Measurements from ENCODE around the gene APOL4.

DNA sequence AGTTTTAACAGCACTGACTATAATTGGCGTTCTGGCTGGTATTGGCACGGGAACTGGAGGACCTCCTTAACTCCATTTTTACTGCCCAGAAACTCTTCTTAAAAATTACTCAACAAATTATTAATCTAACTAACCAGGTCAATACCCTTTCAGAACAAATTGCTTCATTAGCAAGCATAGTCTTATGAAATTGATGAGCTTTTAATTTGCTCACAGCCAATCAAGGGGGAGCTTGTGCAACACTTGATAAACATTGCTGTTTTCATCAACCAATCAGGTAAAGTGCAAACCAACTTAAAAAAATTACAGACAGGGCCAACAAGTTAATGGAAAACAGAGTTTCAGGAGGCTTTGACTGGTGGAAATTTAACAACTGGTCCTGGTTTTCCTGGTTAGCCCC lies 36.5 kb downstream of the APOL4 start:
- TF ChIP-seq, protein P1, sequence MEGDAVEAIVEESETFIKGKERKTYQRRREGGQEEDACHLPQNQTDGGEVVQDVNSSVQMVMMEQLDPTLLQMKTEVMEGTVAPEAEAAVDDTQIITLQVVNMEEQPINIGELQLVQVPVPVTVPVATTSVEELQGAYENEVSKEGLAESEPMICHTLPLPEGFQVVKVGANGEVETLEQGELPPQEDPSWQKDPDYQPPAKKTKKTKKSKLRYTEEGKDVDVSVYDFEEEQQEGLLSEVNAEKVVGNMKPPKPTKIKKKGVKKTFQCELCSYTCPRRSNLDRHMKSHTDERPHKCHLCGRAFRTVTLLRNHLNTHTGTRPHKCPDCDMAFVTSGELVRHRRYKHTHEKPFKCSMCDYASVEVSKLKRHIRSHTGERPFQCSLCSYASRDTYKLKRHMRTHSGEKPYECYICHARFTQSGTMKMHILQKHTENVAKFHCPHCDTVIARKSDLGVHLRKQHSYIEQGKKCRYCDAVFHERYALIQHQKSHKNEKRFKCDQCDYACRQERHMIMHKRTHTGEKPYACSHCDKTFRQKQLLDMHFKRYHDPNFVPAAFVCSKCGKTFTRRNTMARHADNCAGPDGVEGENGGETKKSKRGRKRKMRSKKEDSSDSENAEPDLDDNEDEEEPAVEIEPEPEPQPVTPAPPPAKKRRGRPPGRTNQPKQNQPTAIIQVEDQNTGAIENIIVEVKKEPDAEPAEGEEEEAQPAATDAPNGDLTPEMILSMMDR (IDR thresholded peaks at IDR 0.05) = no peak
- no peak for TF ChIP-seq POLR2A (IDR thresholded peaks at IDR 0.05)
